NT2/D1 (cell line): ENCODE data around the gene PIK3CD.

Experiments used
- SUZ12 ChIP-seq: IDR thresholded peaks from 2 replicates; pipeline ENCODE4 v1.6.1; 2011; ENCODE audit not compliant: insufficient read length, insufficient read depth; ENCODE audit errors: extremely low read depth
- YY1 ChIP-seq: IDR thresholded peaks from 2 replicates; pipeline ENCODE4 v1.6.1; 2011; ENCODE audit not compliant: insufficient read length, insufficient read depth
- ZNF274 ChIP-seq: IDR thresholded peaks from 2 replicates; pipeline ENCODE4 v1.6.1; 2011; ENCODE audit warnings: mild to moderate bottlenecking, low read depth, low read length

DNA sequence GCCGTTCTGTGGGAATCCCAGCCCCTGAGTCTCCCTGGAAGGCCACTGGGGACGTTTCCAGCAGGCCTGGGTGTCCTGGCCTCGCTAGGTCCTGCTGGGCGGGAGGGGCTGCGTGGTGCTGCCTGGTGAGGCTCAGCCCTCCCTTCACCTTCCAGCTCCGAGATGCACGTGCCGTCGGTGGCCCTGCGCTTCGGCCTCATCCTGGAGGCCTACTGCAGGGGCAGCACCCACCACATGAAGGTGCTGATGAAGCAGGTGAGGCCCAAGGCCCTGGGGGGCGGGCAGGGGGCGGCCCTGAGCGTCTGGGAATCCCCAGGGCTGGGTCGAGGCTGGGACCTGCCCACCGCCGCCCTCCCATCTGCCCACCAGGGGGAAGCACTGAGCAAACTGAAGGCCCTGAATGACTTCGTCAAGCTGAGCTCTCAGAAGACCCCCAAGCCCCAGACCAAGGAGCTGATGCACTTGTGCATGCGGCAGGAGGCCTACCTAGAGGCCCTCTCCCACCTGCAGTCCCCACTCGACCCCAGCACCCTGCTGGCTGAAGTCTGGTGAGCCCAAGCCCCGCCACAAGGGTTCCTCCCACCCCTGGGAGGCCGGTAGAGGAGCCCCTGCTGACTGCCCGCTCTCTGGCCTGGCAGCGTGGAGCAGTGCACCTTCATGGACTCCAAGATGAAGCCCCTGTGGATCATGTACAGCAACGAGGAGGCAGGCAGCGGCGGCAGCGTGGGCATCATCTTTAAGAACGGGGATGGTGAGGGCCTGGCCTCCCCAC lies 70.3 kb downstream of the PIK3CD start:
- TF ChIP-seq SUZ12 (no peak), YY1 (no peak), ZNF274 (no peak)
